Astrocyte (in vitro differentiated cells and primary cell): Measurements from ENCODE around the gene UBE2F. TPM values are rescaled to one million over a fixed set of nuclear protein-coding genes. Genes with fewer than 3 reads are reported as not detected.

Experiments
- DNase-seq: peaks from one replicate; pipeline ENCODE4 v3.0.0-alpha.2; 2010; ENCODE audit warnings: low read depth
- FAIRE-seq: peaks from 2 replicates; lab custom pipeline; 2011; peaks lifted over from hg19 to GRCh38; lab: Jason Lieb, UNC
- H2AFZ ChIP-seq: 2 replicates; pipeline ENCODE4 v1.6.0; 2012; ENCODE audit warnings: low read depth, low read length, inconsistent platforms
- H3K27ac ChIP-seq: 2 replicates; pipeline ENCODE4 v1.5.1; 2011; ENCODE audit warnings: low read depth, low read length, inconsistent platforms
- H3K27me3 ChIP-seq: 2 replicates; pipeline ENCODE4 v1.6.0; 2011; ENCODE audit warnings: low read length, inconsistent platforms; ENCODE audit not compliant: insufficient read depth
- H3K36me3 ChIP-seq: 2 replicates; pipeline ENCODE4 v1.5.1; 2011; ENCODE audit warnings: low read length, inconsistent platforms; ENCODE audit not compliant: insufficient read depth
- H3K4me1 ChIP-seq: 2 replicates; pipeline ENCODE4 v1.5.1; 2011; ENCODE audit warnings: low read length, inconsistent platforms; ENCODE audit not compliant: insufficient read depth
- H3K4me2 ChIP-seq: 2 replicates; pipeline ENCODE4 v1.6.0; 2012; ENCODE audit warnings: low read length, inconsistent platforms
- H3K4me3 ChIP-seq: 2 replicates; pipeline ENCODE4 v1.5.1; 2011; ENCODE audit warnings: low read depth, mild to moderate bottlenecking, low read length, inconsistent platforms; ENCODE audit not compliant: insufficient read depth
- H3K79me2 ChIP-seq: 2 replicates; pipeline ENCODE4 v1.6.0; 2012; ENCODE audit warnings: mild to moderate bottlenecking, low read length, inconsistent platforms; ENCODE audit not compliant: insufficient read depth
- H3K9ac ChIP-seq: 2 replicates; pipeline ENCODE4 v1.6.0; 2012; ENCODE audit warnings: mild to moderate bottlenecking, low read length, inconsistent platforms
- H3K9me3 ChIP-seq: 2 replicates; pipeline ENCODE4 v1.5.1; 2012; ENCODE audit warnings: low read depth, mild to moderate bottlenecking, low read length, inconsistent platforms; ENCODE audit not compliant: insufficient read depth
- H4K20me1 ChIP-seq: 2 replicates; pipeline ENCODE4 v1.6.0; 2012; ENCODE audit warnings: low read length, inconsistent platforms; ENCODE audit not compliant: insufficient read depth
- H3K27ac Mint-ChIP-seq: one replicate; pipeline ENCODE4 v1.8.0; 2021; ENCODE audit warnings: mild to moderate bottlenecking, mixed read lengths; ENCODE audit not compliant: unreplicated experiment
- H3K27me3 Mint-ChIP-seq: one replicate; pipeline ENCODE4 v1.8.0; 2021; ENCODE audit warnings: low read depth, mixed read lengths; ENCODE audit not compliant: unreplicated experiment
- H3K36me3 Mint-ChIP-seq: one replicate; pipeline ENCODE4 v1.8.0; 2021; ENCODE audit warnings: low read depth, mixed read lengths; ENCODE audit not compliant: unreplicated experiment
- H3K4me1 Mint-ChIP-seq: one replicate; pipeline ENCODE4 v1.8.0; 2021; ENCODE audit warnings: low read depth, mixed read lengths; ENCODE audit not compliant: unreplicated experiment
- H3K4me3 Mint-ChIP-seq: one replicate; pipeline ENCODE4 v1.8.0; 2021; ENCODE audit warnings: mild to moderate bottlenecking, moderate library complexity, mixed read lengths; ENCODE audit not compliant: unreplicated experiment
- H3K9me3 Mint-ChIP-seq: one replicate; pipeline ENCODE4 v1.8.0; 2021; ENCODE audit warnings: mild to moderate bottlenecking, mixed read lengths; ENCODE audit not compliant: unreplicated experiment
- CTCF ChIP-seq: IDR thresholded peaks from 2 replicates; pipeline ENCODE4 v1.5.1; 2011; ENCODE audit warnings: low read depth, mild to moderate bottlenecking, inconsistent platforms, low read length, moderate library complexity; ENCODE audit not compliant: insufficient read depth
- EZH2 ChIP-seq: IDR thresholded peaks from 2 replicates; pipeline ENCODE4 v1.6.1; 2012; ENCODE audit warnings: mild to moderate bottlenecking, low read length, inconsistent platforms; ENCODE audit not compliant: insufficient read depth
- total RNA-seq: library from RNA; stranded (reverse); gene quantifications from 2 replicates; pipeline ENCODE4 v1.2.1, GENCODE V29; 2021

The UBE2F gene
- total RNA-seq, 1 donor from 2014 or later: 67.1 TPM

DNA sequence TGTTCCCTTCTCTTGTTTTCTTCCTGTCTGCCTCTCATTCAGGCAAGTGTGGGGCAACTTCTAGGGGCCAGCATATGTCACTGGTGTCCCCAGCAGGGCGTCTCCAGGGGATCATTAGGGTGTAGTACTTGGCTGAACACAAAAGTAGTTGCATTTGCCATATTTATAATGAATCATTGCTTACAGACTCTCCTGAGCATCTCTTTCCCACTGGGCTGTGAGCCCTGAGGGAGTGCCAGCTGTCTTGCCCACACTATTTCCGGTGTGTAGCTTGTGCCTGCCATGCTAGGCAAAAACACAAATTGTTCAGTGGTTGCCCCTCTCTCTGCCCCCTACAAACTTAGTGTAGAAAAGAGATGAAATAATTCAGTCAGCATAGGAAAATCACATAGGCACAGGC, 53.1 kb downstream of the UBE2F start:
- Histone ChIP-seq H3K4me1 (no peaks in the 10 kb centered on the region), H3K9ac (no peak overlapping the region), H3K27ac (no peak overlapping the region), H3K4me2 (no peak overlapping the region), H3K79me2 (peaks cover 2% of the 10 kb centered on the region), H3K27me3 (no peaks in the 10 kb centered on the region), H4K20me1 (peaks cover 16% of the 10 kb centered on the region), H3K36me3 (no peaks in the 10 kb centered on the region), H3K9me3 (no peaks in the 10 kb centered on the region), H2AFZ (no peak overlapping the region), H3K4me3 (no peak overlapping the region)
- peaks cover 16% of the 10 kb centered on the region for H3K36me3 Mint-ChIP-seq
- H3K4me1 Mint-ChIP-seq: peaks cover 14% of the 10 kb centered on the region
- TF ChIP-seq CTCF (no peak), EZH2 (no peak)
- FAIRE-seq: no peak
- no peak overlapping the region for H3K27ac Mint-ChIP-seq
- DNase-seq: no peak
- H3K27me3 Mint-ChIP-seq: no peaks in the 10 kb centered on the region
- peak overlapping the region; percentile 0 for H3K4me3 Mint-ChIP-seq
- no peaks in the 10 kb centered on the region for H3K9me3 Mint-ChIP-seq

DNA sequence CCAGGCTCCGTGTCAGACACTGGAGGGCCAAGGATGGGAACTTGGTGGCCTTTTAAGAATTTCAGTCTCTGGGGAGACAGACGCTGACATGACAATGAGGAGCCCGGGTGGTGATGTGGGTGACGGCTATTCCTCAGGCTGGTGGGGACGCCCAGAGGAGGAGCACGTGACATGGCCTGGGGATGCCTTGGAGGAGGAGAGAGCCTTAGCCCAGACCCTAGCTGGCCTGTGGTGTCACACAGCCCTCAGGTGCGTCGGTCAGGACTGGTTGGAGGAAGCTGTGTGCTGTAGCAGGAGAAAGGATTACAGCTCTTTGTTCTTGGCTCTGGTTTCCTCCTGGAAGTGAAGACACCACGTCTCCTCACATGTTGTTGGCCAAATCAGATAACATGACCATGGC, 54.0 kb downstream of the UBE2F start:
- H3K79me2 ChIP-seq: peaks cover 2% of the 10 kb centered on the region
- H3K4me3 ChIP-seq: no peak overlapping the region
- H3K4me3 Mint-ChIP-seq: no peak overlapping the region
- H3K9me3 ChIP-seq: no peaks in the 10 kb centered on the region
- H3K4me1 Mint-ChIP-seq: peaks cover 18% of the 10 kb centered on the region
- H3K9me3 Mint-ChIP-seq: no peaks in the 10 kb centered on the region
- no peak for DNase-seq
- H3K36me3 Mint-ChIP-seq: peaks cover 18% of the 10 kb centered on the region
- TF ChIP-seq EZH2: no peak
- no peak for TF ChIP-seq CTCF
- H3K27me3 Mint-ChIP-seq: no peaks in the 10 kb centered on the region
- H3K27ac Mint-ChIP-seq: peak overlapping the region; percentile 31
- H3K36me3 ChIP-seq: no peaks in the 10 kb centered on the region
- H3K4me2 ChIP-seq: no peak overlapping the region
- H2AFZ ChIP-seq: no peak overlapping the region
- H4K20me1 ChIP-seq: peaks cover 14% of the 10 kb centered on the region
- H3K27ac ChIP-seq: no peak overlapping the region
- H3K4me1 ChIP-seq: no peaks in the 10 kb centered on the region
- H3K27me3 ChIP-seq: no peaks in the 10 kb centered on the region
- FAIRE-seq: no peak
- no peak overlapping the region for H3K9ac ChIP-seq

DNA sequence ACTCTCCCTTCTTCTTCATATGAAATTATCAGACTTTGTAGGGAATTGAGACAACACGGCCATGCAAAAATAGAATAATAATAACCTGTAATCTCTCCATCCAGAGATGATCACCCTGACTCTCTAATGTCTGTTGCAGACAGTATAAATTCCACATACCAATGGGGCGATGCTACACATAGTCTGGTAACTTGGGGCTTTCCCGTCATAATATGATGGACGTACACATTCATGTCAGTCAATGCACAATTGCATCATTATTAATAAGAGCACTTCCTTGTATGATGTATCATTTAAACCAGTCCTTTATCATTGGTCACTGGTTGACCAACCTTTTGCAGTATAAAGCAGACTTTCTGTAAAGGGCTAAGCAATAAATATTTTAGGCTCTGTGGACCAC, 54.5 kb downstream of the UBE2F start:
- Mint-ChIP-seq H3K36me3 (peaks cover 18% of the 10 kb centered on the region), H3K9me3 (no peaks in the 10 kb centered on the region), H3K4me3 (no peak overlapping the region), H3K4me1 (peaks cover 18% of the 10 kb centered on the region), H3K27me3 (no peaks in the 10 kb centered on the region), H3K27ac (no peak overlapping the region)
- no peak overlapping the region for H2AFZ ChIP-seq
- no peak overlapping the region for H3K9ac ChIP-seq
- TF ChIP-seq EZH2 (no peak), CTCF (no peak)
- no peaks in the 10 kb centered on the region for H3K36me3 ChIP-seq
- no peaks in the 10 kb centered on the region for H3K9me3 ChIP-seq
- no peaks in the 10 kb centered on the region for H3K4me1 ChIP-seq
- H4K20me1 ChIP-seq: peaks cover 10% of the 10 kb centered on the region
- H3K4me3 ChIP-seq: no peak overlapping the region
- no peaks in the 10 kb centered on the region for H3K27me3 ChIP-seq
- FAIRE-seq (no peak), DNase-seq (no peak)
- H3K27ac ChIP-seq: no peak overlapping the region
- H3K79me2 ChIP-seq: no peaks in the 10 kb centered on the region
- no peak overlapping the region for H3K4me2 ChIP-seq
